ENCODE results near the gene CYP2R1.

The CYP2R1 gene

DNA sequence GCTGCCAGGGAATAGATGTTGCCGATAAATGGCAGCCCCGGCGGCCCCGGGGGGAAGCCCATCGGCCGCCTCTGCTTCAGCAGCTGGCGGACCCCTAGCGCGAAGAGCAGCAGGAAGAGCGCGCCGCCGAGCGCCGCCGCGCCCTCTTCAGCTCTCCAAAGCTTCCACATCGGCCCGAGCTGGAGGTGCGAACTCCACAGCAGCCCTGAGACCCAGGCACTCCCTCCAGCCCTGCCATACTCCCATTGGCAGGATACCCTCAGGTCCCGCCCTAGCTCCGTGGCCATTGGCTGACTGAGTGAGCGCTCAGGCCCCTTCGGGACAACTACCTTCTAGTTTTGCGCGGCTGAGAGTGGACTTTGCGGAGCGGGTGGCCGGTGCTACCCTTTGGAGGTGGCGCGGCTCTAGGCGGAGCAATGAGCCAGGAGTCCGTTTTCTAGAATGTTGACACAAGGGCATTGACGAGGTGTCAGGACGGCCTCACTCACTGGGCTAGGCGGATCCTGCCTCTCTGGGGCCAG is at the start of gene CYP2R1:
CYP2R1 (minus strand) TSS at position 196 of the 521 bp plus-strand sequence; CDS start at position 170, 26 bp downstream.
- no peak for TF ChIP-seq CTCF (IDR thresholded peaks at IDR 0.05; ENCODE audit: insufficient read depth, low read length, missing control alignments)
- POLR2A ChIA-PET = interaction anchor here (0.7 kb wide), 1 partner anchor 372 kb away, joined by 3 read pairs; the partner anchor contains the start of gene PSMA1
- DNase-seq (ENCODE audit: low read depth, low spot score) = peak; percentile 80
- peak within 1 kb of the TSS; percentile 89 for H3K4me3 ChIP-seq (ENCODE audit: low read depth, low read length)
- CTCF ChIA-PET = interaction anchor here (0.7 to 9.0 kb wide), 4 partner anchors 8 to 32 kb away, joined by 3 to 94 read pairs (median 4); no protein-coding TSS in a partner anchor

- CTCF ChIA-PET = no interaction called here
- POLR2A ChIA-PET = no interaction called here
- no peak overlapping the region for H3K4me3 ChIP-seq (ENCODE audit: low read depth, low read length)
- DNase-seq (ENCODE audit: low read depth, low spot score) = no peak
- TF ChIP-seq CTCF (IDR thresholded peaks at IDR 0.05; ENCODE audit: insufficient read depth, low read length, missing control alignments) = no peak
Measured at GRCh38 chr11:14938936-14939335, 46.9 kb upstream of the CYP2R1 start.

DNA sequence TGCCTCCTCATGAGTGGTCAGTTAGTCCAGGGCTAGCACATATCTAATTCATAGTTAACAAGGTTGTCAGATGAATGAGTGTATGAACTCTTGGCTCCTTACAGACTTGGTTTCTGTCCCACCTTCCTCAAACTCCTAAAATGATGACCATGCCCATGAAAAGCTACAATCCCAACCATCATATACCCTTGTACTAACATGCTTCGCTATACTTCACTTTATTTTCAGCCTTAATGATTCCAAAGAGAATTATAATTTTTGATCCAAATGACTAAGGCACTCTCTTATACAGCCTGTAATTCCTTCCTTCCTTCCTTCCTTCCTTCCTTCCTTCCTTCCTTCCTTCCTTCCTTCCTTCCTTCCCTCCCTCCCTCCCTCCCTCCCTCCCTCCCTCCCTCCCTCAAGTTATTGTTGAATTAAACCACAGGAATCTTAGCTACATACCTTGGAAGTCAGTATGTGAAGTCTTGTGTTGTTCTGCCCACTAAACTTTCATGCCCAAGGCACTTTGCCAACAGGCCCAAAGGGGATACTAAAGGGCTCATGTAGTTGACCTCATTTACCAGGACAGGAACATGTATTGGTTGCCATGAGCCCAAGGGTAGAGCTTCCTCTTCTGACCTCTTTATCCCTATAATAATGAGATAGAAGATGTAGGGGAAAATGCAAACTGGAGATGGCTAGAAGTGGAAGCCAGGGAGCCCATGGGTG is 42.8 kb upstream of the CYP2R1 start:
- CTCF ChIA-PET = interaction anchor here (0.5 kb wide), 1 partner anchor 159 kb away, joined by 3 read pairs; no protein-coding TSS in a partner anchor
- POLR2A ChIA-PET = no interaction called here
- TF ChIP-seq CTCF (IDR thresholded peaks at IDR 0.05; ENCODE audit: insufficient read depth, low read length, missing control alignments) = no peak
- no peak overlapping the region for H3K4me3 ChIP-seq (ENCODE audit: low read depth, low read length)
- no peak for DNase-seq (ENCODE audit: low read depth, low spot score)

- POLR2A ChIA-PET = no interaction called here
- CTCF ChIA-PET = no interaction called here
- H3K4me3 ChIP-seq (ENCODE audit: low read depth, low read length) = no peak overlapping the region
- no peak for DNase-seq (ENCODE audit: low read depth, low spot score)
- no peak for TF ChIP-seq CTCF (IDR thresholded peaks at IDR 0.05; ENCODE audit: insufficient read depth, low read length, missing control alignments)
Measured at GRCh38 chr11:14932447-14932846, 40.4 kb upstream of the CYP2R1 start.

DNA sequence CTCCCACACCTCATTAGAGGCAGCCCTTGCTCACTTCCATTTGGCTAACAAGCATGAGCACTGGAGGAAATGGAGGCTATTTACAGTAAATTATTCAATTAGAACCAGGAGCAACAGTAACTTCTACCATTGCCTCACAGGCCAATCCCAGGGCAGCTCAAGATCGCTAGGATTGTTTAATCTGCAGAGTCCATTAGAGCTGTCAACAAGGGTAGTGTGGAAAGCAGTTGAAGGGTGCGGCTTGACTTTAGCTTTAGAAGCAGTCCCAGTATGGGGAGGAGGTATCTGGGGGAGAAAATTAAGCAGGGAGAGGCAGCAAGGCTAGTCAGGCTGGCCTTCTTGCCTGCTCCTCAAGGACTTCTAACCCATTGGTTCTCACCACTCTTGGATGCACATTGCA is 38.3 kb upstream of the CYP2R1 start:
- ChIA-PET POLR2A (no interaction called here), CTCF (interaction anchor here (1.7 kb wide), 1 partner anchor 23 kb away, joined by 10 read pairs; no protein-coding TSS in a partner anchor)
- TF ChIP-seq CTCF (IDR thresholded peaks at IDR 0.05; ENCODE audit: insufficient read depth, low read length, missing control alignments) = no peak
- DNase-seq (ENCODE audit: low read depth, low spot score) = no peak
- no peak overlapping the region for H3K4me3 ChIP-seq (ENCODE audit: low read depth, low read length)

GRCh38 chr11:14927146-14927545 is 35.1 kb upstream of the CYP2R1 start:
- no peak for DNase-seq (ENCODE audit: low read depth, low spot score)
- no peak for TF ChIP-seq CTCF (IDR thresholded peaks at IDR 0.05; ENCODE audit: insufficient read depth, low read length, missing control alignments)
- ChIA-PET POLR2A (no interaction called here), CTCF (interaction anchor here (2.1 kb wide), 1 partner anchor 19 kb away, joined by 5 read pairs; no protein-coding TSS in a partner anchor)
- no peak overlapping the region for H3K4me3 ChIP-seq (ENCODE audit: low read depth, low read length)
